Ectodermal cell (in vitro differentiated cells): Measurements from ENCODE around the gene SLC22A4.

ENCODE experiments used
- H3K27ac ChIP-seq: 2 replicates; pipeline ENCODE4 v1.7.0; 2013; ENCODE audit warnings: mild to moderate bottlenecking, low read depth, low read length; ENCODE audit not compliant: insufficient read depth, poor library complexity, severe bottlenecking
- H3K27me3 ChIP-seq: 2 replicates; pipeline ENCODE4 v1.7.0; 2013; ENCODE audit warnings: mild to moderate bottlenecking, low read length; ENCODE audit not compliant: insufficient read depth, control insufficient read depth, poor library complexity, severe bottlenecking
- H3K36me3 ChIP-seq: one replicate; pipeline ENCODE4 v1.7.0; 2013; ENCODE audit warnings: low read length; ENCODE audit not compliant: control insufficient read depth, insufficient read depth
- H3K4me1 ChIP-seq: one replicate; pipeline ENCODE4 v1.7.0; 2013; ENCODE audit warnings: low read length; ENCODE audit not compliant: control insufficient read depth, insufficient read depth
- H3K4me3 ChIP-seq: 2 replicates; pipeline ENCODE4 v1.7.0; 2013; ENCODE audit warnings: low read depth, low read length, control low read depth; ENCODE audit not compliant: insufficient read depth
- H3K9me3 ChIP-seq: 2 replicates; pipeline ENCODE4 v1.7.0; 2013; ENCODE audit warnings: mild to moderate bottlenecking, low read length, moderate library complexity; ENCODE audit not compliant: control insufficient read depth
- WGBS, 2 experiments: methylation state at CpG; one replicate each; pipeline ENCODE4 v1.1.7; 2013; ENCODE audit warnings: missing lambda C conversion rate in 2 of 2; 5-methylcytosine and 5-hydroxymethylcytosine counted together

Gene SLC22A4

DNA sequence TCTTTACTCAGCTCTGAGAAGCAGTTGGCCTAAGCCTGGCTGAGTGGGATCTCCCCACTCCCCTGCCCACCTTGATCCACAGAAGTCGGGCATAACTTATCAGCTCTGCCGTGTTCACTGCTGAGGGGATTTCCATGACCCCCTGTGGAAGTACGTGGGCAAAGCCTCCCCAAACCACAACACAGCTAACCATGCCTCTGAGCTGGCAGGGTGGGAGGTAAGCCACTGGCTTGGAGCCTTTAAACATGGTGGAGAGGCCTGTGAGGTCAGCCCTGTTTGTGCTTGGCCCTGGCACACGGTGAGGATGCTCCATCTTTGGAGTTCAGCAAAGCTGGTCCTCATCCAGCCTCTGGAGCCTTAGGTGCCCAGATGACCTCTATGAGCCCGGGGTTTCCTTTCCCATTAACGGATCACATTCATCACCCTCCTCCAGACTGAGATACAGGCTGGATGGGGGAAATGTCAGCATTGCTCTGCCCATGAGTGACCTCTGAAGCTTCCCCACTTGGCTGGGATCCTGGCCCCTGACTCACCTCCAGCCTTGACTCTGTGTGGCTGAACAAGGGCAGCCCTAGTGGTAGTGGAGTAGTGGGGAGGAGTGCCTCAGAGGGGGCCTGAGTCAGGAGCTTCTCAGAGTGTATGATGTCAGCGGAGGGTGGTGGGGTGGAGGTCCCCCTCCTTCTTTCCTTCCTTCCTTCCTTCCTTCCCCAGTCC is 30.5 kb upstream of the SLC22A4 start:
- H3K36me3 ChIP-seq = no peaks in the 10 kb centered on the region
- H3K4me1 ChIP-seq = peaks cover 30% of the 10 kb centered on the region
- WGBS, 2 experiments = 86 to 88% methylated on average over 6 to 7 of the region's 7 CpGs

DNA sequence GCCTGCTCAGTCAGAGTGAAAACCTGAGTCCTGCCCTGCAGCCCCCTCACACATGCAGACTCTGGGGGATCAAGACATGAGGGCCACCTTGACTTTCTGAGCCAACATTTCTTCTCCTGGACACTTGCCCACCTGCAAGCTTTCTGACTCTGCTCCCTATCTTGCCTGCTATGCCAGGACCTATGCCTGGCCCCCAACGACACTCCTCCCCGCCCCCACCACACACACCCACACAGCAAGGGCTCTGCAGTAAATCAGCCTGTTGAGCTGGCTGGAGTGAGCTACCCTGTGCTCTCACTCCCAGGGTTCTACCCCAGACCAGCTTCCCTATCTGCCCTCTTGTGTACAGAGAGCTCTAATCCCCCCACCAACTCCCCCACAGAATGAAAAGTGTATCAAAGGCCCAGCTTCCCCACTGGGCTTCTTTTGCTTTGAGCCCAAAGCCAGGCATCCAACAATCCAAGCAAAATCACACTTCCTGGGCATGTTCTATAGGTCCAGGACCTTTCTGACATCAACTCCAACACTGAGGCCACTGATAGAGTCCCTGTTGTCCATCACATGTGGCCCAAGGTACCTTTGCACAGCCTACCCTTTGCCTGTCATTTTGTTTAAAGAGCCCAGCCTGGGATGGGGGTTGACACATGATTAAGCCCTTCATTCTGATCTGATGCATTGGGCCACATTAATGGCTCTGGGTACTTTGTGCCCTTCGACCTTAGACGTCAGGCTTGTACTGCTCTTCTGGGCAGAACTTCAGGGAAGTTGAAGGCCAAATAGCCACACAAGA is 29.5 kb upstream of the SLC22A4 start:
- no peaks in the 10 kb centered on the region for H3K36me3 ChIP-seq
- peaks cover 29% of the 10 kb centered on the region for H3K4me1 ChIP-seq
- H3K4me3 ChIP-seq = no peak overlapping the region
- 82 to 84% methylated on average over 4 of the region's 4 CpGs for WGBS, 2 experiments
- H3K27me3 ChIP-seq = no peaks in the 10 kb centered on the region
- H3K9me3 ChIP-seq = no peaks in the 10 kb centered on the region
- no peak overlapping the region for H3K27ac ChIP-seq

More for the DNA sequence above, 30.5 kb upstream of the SLC22A4 start:
- Histone ChIP-seq H3K9me3 (no peaks in the 10 kb centered on the region), H3K27me3 (no peaks in the 10 kb centered on the region), H3K4me3 (no peak overlapping the region), H3K27ac (no peak overlapping the region)

DNA sequence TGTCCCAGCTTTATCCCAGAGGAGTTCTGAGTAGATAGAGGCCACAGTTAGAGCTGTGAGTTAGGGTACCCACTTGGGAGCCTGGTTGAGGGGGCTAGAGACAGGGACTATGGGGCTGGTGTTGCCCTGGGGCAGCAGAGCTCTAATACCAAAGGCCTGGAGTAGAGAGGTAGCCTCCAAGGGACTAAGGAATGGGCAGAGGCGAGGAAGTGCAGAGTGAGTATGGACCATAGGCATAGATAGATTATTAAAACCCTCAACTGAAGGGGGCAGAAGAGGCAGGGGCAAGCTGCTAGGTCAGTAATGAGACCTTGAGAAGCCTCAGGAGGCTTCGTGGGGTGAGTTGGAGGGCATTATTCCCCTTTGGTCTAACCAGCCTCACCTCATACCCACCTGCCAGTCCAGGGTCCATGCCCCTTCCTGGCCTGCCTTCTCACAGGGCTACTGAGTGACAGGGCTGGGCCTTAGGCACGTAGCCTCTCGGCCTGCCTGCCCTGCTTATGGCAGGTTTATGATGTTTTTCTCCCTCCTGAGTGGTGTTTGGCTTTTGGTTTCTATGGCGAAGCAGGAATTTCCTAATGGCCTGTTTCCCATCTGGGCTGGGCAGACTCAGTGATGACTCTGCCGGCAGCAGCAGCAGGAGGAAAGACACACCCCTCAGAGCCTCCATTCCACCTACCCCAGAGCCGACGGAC is 28.7 kb upstream of the SLC22A4 start:
- H3K36me3 ChIP-seq = no peaks in the 10 kb centered on the region
- H3K27ac ChIP-seq = no peak overlapping the region
- 75 to 81% methylated on average over 8 of the region's 8 CpGs for WGBS, 2 experiments
- peaks cover 21% of the 10 kb centered on the region for H3K4me1 ChIP-seq
- H3K27me3 ChIP-seq = no peaks in the 10 kb centered on the region
- no peak overlapping the region for H3K4me3 ChIP-seq
- H3K9me3 ChIP-seq = no peaks in the 10 kb centered on the region

DNA sequence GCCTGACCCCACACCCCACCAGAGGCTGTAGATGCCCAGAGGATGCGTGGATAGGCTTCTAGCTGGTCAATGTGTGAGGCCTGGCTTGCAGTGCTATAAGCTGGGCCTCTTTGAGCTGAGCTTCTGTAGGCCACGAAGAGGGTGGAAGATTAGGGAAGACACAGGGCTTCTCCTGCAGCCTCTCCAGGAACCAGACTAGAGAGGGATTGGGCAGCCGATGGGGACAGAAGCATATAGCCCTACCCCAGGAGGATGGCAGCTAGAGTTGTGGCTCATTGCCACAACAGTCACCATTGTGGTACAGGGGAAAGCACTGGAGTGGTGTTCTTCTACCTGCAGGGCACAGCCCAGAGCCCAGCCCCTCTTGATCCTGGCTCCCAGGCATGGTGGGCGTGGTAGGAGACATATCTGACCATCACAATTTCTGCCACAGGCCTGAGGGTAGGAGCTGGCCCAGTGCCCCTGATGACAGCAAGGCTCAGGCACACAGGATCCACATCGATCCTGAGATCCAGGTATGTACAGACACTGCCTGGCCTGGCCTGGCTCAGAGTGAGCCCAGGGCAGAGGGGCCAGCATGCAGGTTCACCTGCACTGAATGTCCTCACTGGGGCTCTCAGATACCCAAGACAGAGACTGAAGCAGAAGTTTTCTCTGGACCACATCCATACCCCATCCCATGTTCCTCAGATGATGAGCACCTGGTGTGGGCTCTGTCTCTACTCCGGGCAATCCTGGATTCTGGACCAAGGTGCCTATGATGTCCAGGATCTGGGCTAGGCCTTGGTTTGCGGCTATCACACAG is 28.0 kb upstream of the SLC22A4 start:
- Histone ChIP-seq H3K9me3 (no peaks in the 10 kb centered on the region), H3K27me3 (no peaks in the 10 kb centered on the region), H3K4me3 (no peak overlapping the region), H3K4me1 (peaks cover 16% of the 10 kb centered on the region), H3K27ac (no peak overlapping the region), H3K36me3 (no peaks in the 10 kb centered on the region)
- whole genome bisulfite sequencing, 2 experiments = 90 to 93% methylated on average over 7 of the region's 7 CpGs

- Histone ChIP-seq H3K4me1 (peaks cover 16% of the 10 kb centered on the region), H3K27ac (no peak overlapping the region), H3K9me3 (no peaks in the 10 kb centered on the region), H3K36me3 (no peaks in the 10 kb centered on the region), H3K4me3 (no peak overlapping the region), H3K27me3 (no peaks in the 10 kb centered on the region)
- WGBS, 2 experiments = 93 to 96% methylated on average over 1 of the region's 1 CpG
These were observed 27.4 kb upstream of the SLC22A4 start for GRCh38 chr5:132266836-132267160.

DNA sequence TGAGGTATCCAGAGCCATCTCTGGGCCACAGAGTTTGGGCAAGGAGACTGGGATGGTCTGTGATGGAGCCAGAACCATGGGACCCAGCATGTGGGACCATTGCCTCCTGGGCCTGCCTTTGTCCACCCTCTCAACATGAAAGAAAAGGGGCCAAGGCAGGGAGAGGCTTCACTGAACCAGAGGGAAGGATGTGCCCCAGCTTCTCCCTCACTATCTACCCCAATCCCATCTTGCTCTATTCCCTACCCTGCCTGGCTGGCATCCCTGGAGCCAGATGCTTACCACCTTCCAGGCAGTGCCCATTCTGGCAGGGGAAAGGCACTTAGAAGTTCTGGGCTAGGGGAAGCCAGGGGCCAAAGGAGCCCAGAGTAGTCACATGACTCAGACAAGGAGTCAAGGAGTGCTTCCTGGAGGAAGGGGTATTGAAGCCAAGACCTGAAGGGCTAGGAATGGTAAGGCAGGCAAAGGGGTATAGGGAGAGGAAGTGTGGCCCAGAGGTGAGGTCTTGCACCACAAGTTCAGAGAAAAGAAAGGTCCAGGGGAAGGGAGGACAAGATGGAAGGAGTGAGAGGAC is 26.9 kb upstream of the SLC22A4 start:
- Histone ChIP-seq H3K36me3 (no peaks in the 10 kb centered on the region), H3K27me3 (no peaks in the 10 kb centered on the region), H3K27ac (no peak overlapping the region), H3K4me3 (no peak overlapping the region), H3K9me3 (no peaks in the 10 kb centered on the region), H3K4me1 (peaks cover 16% of the 10 kb centered on the region)

DNA sequence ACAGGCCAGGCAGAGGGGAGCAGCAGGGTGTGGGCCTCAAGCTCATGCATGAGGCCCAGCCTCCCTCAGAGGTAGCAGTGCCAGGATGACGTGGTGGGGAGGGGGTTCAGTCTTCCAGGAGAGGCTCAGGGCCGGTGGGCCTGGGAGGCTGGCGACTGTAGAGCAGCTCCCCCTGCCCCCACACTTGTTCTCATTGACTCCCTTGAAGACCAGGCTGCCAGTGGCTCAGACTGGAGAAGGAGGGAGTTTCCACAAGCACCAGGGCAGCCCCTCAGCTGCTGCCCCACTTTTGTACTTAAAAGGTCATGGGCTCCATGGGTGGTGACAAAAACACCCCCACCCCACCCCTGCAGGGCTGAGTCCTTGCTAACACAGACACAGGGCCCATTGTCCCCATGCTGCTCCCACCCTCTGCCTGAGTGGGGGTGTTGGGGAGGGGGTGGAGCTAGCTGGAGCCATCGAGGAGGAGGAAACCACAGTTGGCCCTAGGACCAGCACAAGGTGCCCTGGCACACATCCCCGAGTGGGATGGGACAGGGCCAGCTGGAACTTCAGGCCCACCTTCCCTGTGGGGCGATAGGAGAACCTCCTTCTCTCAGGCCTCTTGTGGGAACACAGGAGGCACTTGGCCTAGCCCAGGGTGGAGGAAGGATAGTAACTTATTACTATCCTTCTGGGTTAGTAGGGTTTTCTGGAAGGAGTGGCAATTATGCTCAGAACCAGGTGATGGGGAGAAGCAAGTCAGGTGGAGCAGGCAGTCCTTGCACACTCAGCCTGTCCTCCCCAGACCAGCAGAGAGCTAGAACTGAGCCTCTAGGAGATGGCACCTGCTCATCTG is 26.0 kb upstream of the SLC22A4 start:
- WGBS, 2 experiments = 82 to 86% methylated on average over 6 of the region's 6 CpGs
- Histone ChIP-seq H3K36me3 (no peaks in the 10 kb centered on the region), H3K27ac (no peak overlapping the region), H3K27me3 (no peaks in the 10 kb centered on the region), H3K4me3 (no peak overlapping the region), H3K9me3 (no peaks in the 10 kb centered on the region), H3K4me1 (peaks cover 16% of the 10 kb centered on the region)

DNA sequence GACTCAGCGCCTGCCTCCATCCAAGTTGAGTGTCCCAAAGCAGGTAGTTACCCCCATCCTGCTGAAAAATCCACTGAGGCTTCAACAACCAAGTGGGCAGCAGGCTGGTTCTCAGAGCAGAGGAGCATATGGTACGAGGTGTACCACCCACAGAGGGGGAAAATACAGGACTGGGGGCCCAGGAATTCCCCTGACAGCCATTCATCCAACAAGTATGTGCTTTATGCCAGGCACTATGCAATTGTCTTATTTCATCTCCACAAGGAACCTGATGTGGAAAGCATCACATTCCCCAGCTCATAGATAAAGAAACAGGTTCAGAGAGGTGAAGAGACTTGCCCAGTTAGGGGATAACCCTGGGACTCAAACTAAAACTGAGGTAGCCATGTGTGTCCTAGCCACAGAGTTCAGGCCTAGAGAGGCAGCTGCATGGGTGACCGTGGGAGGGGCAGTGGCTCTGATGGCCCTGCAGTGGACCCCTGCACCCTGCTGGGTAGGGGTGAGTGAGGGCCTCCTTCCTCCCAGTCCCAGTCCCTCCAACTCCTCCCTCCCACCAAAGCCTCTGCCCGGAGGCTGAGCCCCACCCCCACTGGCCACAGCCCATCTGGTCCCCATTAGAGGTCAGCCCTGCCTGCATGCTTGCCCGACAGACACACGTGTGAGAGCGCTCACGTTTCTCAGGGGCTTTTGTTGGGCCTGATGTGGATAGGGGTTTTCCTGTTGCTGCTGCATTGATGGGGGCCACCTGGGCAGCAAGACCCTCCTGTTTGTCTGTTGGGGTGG is 25.2 kb upstream of the SLC22A4 start:
- H3K36me3 ChIP-seq = no peaks in the 10 kb centered on the region
- no peaks in the 10 kb centered on the region for H3K9me3 ChIP-seq
- peaks cover 16% of the 10 kb centered on the region for H3K4me1 ChIP-seq
- WGBS, 2 experiments = 73 to 79% methylated on average over 8 of the region's 8 CpGs
- no peak overlapping the region for H3K4me3 ChIP-seq
- H3K27me3 ChIP-seq = no peaks in the 10 kb centered on the region
- no peak overlapping the region for H3K27ac ChIP-seq
